ENCODE results near the gene VAV2. TPM values are rescaled to one million over a fixed set of nuclear protein-coding genes. Genes with fewer than 3 reads are reported as not detected.

The VAV2 gene
- total and polyA plus RNA-seq, 2 of the 4 experiments (the other 2 are of a cell fraction): 10.8 to 13.4 TPM

GRCh38 chr9:133894377-133895321 lies 97.5 kb downstream of the VAV2 start:
- Histone ChIP-seq H2BK15ac (ENCODE audit: low read depth, low read length) (no peak overlapping the region), H3K9me3 (ENCODE audit: control insufficient read depth, insufficient read depth, low read length) (no peaks in the 10 kb centered on the region), H3K4ac (ENCODE audit: low read depth, low read length) (no peak overlapping the region), H3K79me1 (ENCODE audit: low read depth in 1 of 2, low read length in 2 of 2) (peaks cover 3 to 38% of the 10 kb centered on the region in 2 experiments), H3K27ac (ENCODE audit: insufficient read depth, low read length) (no peak overlapping the region), H4K20me1 (ENCODE audit: insufficient read depth, low read length) (peaks cover 4% of the 10 kb centered on the region), H3K4me2 (ENCODE audit: low read depth, low read length) (no peak overlapping the region), H3K18ac (ENCODE audit: low read depth, low read length) (no peak overlapping the region), H2AK5ac (ENCODE audit: low read depth, low read length) (no peak overlapping the region), H4K8ac (ENCODE audit: low read depth in 2 of 2, low read length in 2 of 2) (no peak overlapping the region), H2BK120ac (ENCODE audit: low read depth, low read length) (no peak overlapping the region), H3K23ac (ENCODE audit: low read depth, low read length) (no peak overlapping the region), H3K9ac (ENCODE audit: low read depth, low read length) (no peak overlapping the region), H3K56ac (ENCODE audit: extremely low read depth, insufficient read depth, low read length) (no peak overlapping the region), H2BK20ac (ENCODE audit: low read depth, low read length) (no peak overlapping the region), H3K27me3 (ENCODE audit: control insufficient read depth, insufficient read depth, low read length) (no peaks in the 10 kb centered on the region), H2AK9ac (replicated peaks; ENCODE audit: low read depth, low read length, poor library complexity) (no peak overlapping the region), H3K14ac (replicated peaks; ENCODE audit: low read depth, low read length) (no peak overlapping the region), H3K36me3 (ENCODE audit: control insufficient read depth, insufficient read depth, low read length) (peaks cover 2% of the 10 kb centered on the region), H4K91ac (ENCODE audit: insufficient read depth, low read depth, low read length) (no peak overlapping the region), H3K9me1 (ENCODE audit: insufficient read depth, low read length) (0 out of 2 replicates have a peak, but pooled peaks cover 9% of the 10 kb centered on the region), H3K4me1 (ENCODE audit: control insufficient read depth, insufficient read depth, low read length) (peaks cover 9% of the 10 kb centered on the region; the same call in 1 of the 2 replicates), H2BK5ac (ENCODE audit: low read depth, low read length, poor library complexity, severe bottlenecking) (no peak overlapping the region), H2AFZ (replicated peaks; ENCODE audit: low read length, poor library complexity) (no peak overlapping the region), H4K5ac (ENCODE audit: low read depth, low read length) (no peak overlapping the region), H3K4me3 (ENCODE audit: insufficient read depth, low read depth, low read length) (no peak overlapping the region)
- intact Hi-C loops (cut with micrococcal nuclease) (no loop called here), in situ Hi-C loops (cut with MboI; ENCODE audit: low sequenced_read_pairs) (no loop called here), dilution Hi-C loops (cut with HindIII; ENCODE audit: low sequenced_read_pairs, unreplicated experiment) (no loop called here)
- ChIA-PET POLR2A (ENCODE audit: unreplicated experiment) (interaction anchor here (0.5 kb wide), 1 partner anchor 544 kb away, joined by 3 read pairs; no protein-coding TSS in a partner anchor), CTCF (no interaction called here)
- DNase-seq (no peak), ATAC-seq (ENCODE audit: low read depth) (no peak)
- no TSS peak for BruUV-seq (replicated peaks)
- WGBS, 2 experiments (ENCODE audit: extremely low coverage in 2 of 2, insufficient read length in 1 of 2): 91% methylated on average over 12 of the region's 24 CpGs; no CpG with 5 or more reads in 1 of the 2 experiments
- TF ChIP-seq MAFK (IDR thresholded peaks at IDR 0.05; ENCODE audit: low read depth, low read length): no peak
- TF ChIP-seq RFX5 (IDR thresholded peaks at IDR 0.05; ENCODE audit: low read depth, low read length): no peak
- TF ChIP-seq BHLHE40 (IDR thresholded peaks at IDR 0.05; ENCODE audit: low read depth, low read length): no peak
- TF ChIP-seq CEBPB (IDR thresholded peaks at IDR 0.05; ENCODE audit: low read depth, low read length): no peak
- no peak for TF ChIP-seq POLR2A (IDR thresholded peaks at IDR 0.05; ENCODE audit: low read depth, low read length)
- TF ChIP-seq SMC3 (IDR thresholded peaks at IDR 0.05; ENCODE audit: low read depth, low read length): no peak
- TF ChIP-seq RAD21 (IDR thresholded peaks at IDR 0.05; ENCODE audit: low read length): no peak
- TF ChIP-seq MXI1 (IDR thresholded peaks at IDR 0.05; ENCODE audit: borderline replicate concordance, low read depth, low read length): no peak
- no peak for TF ChIP-seq RCOR1 (IDR thresholded peaks at IDR 0.05; ENCODE audit: insufficient replicate concordance, low read length)
- TF ChIP-seq MAZ (IDR thresholded peaks at IDR 0.05; ENCODE audit: borderline replicate concordance, low read depth, low read length): no peak
- TF ChIP-seq CTCF (conservative IDR thresholded peaks at IDR 0.05; ENCODE audit: low read depth, low read length): no peak
- TF ChIP-seq CHD1 (IDR thresholded peaks at IDR 0.05; ENCODE audit: low read depth, low read length): no peak
- TF ChIP-seq NFE2L2 (IDR thresholded peaks at IDR 0.05; ENCODE audit: low read depth, low read length): no peak
- TF ChIP-seq FOS (IDR thresholded peaks at IDR 0.05; ENCODE audit: low read depth, low read length): no peak
- no peak for TF ChIP-seq USF2 (IDR thresholded peaks at IDR 0.05; ENCODE audit: low read depth, low read length)
